ENCODE measurements around the gene MAST2.
"Not testable (repeated sequence)": the region's sequence is repeated elsewhere in the genome, so short reads cannot be mapped to it uniquely, and the experiment has no call there.

Gene MAST2

GRCh38 chr1:45815667-45816458, 12.5 kb downstream of the MAST2 start:
- DNase-seq, result no peak

GRCh38 chr1:45820173-45820572, 16.8 kb downstream of the MAST2 start:
- DNase-seq, result no peak

GRCh38 chr1:45820788-45821187, 17.4 kb downstream of the MAST2 start:
- no peak for DNase-seq

GRCh38 chr1:45822644-45823043, 19.2 kb downstream of the MAST2 start:
- DNase-seq, result no peak

- DNase-seq, result no peak
These were observed 21.2 kb downstream of the MAST2 start for GRCh38 chr1:45824607-45825006.

- no peak for DNase-seq
These were observed 23.8 kb downstream of the MAST2 start for GRCh38 chr1:45827256-45827655.

GRCh38 chr1:45828841-45829240, 25.4 kb downstream of the MAST2 start:
- no peak for DNase-seq

GRCh38 chr1:45833361-45833760, 29.9 kb downstream of the MAST2 start:
- no peak for DNase-seq

- no peak for DNase-seq
These were observed 31.3 kb downstream of the MAST2 start for GRCh38 chr1:45834689-45835088.

- no peak for DNase-seq
These were observed 33.0 kb downstream of the MAST2 start for GRCh38 chr1:45836451-45836850.

- DNase-seq, result not testable (repeated sequence)
These were observed 33.4 kb downstream of the MAST2 start for GRCh38 chr1:45836861-45837260.

GRCh38 chr1:45838322-45838721, 34.9 kb downstream of the MAST2 start:
- not testable (repeated sequence) for DNase-seq

GRCh38 chr1:45840704-45841103, 37.3 kb downstream of the MAST2 start:
- no peak for DNase-seq

- no peak for DNase-seq
These were observed 39.4 kb downstream of the MAST2 start for GRCh38 chr1:45842786-45843185.

- DNase-seq, result no peak
These were observed 40.1 kb downstream of the MAST2 start for GRCh38 chr1:45843474-45843905.

GRCh38 chr1:45844000-45844399, 40.6 kb downstream of the MAST2 start:
- not testable (repeated sequence) for DNase-seq

GRCh38 chr1:45846931-45847330, 43.5 kb downstream of the MAST2 start:
- no peak for DNase-seq

GRCh38 chr1:45848097-45848496, 44.7 kb downstream of the MAST2 start:
- DNase-seq, result no peak

GRCh38 chr1:45848714-45849113, 45.3 kb downstream of the MAST2 start:
- no peak for DNase-seq

GRCh38 chr1:45850017-45850416, 46.6 kb downstream of the MAST2 start:
- DNase-seq, result no peak

GRCh38 chr1:45854724-45855123, 51.3 kb downstream of the MAST2 start:
- DNase-seq, result no peak

- no peak for DNase-seq
These were observed 53.8 kb downstream of the MAST2 start for GRCh38 chr1:45857101-45857700.

GRCh38 chr1:45857755-45858492, 54.5 kb downstream of the MAST2 start:
- DNase-seq, result not testable (repeated sequence)

GRCh38 chr1:45859221-45859620, 55.8 kb downstream of the MAST2 start:
- DNase-seq, result no peak
